GM12865 (cell line): ENCODE measurements around the gene LRTM2.

Experiments used
- DNase-seq: peaks from one replicate; pipeline ENCODE4 v3.0.0; 2010; ENCODE audit warnings: low read depth
- H3K4me3 ChIP-seq: 2 replicates; pipeline ENCODE4 v1.5.1; 2011; ENCODE audit warnings: mild to moderate bottlenecking, low read depth, low read length, control low read depth
- CTCF ChIP-seq: IDR thresholded peaks from 2 replicates; pipeline ENCODE4 v1.5.1; 2011; ENCODE audit warnings: low read length, control low read depth, low read depth, inconsistent platforms; ENCODE audit not compliant: insufficient read depth; ENCODE audit errors: missing control alignments

Gene LRTM2

GRCh38 chr12:1836854-1837421, 16.6 kb downstream of the LRTM2 start:
- H3K4me3 ChIP-seq: no peak overlapping the region

GRCh38 chr12:1837541-1838204, 17.3 kb downstream of the LRTM2 start:
- TF ChIP-seq CTCF: no peak
- no peak for DNase-seq
- no peak overlapping the region for H3K4me3 ChIP-seq

More at GRCh38 chr12:1836854-1837421, 16.6 kb downstream of the LRTM2 start:
- TF ChIP-seq CTCF: no peak
- no peak for DNase-seq

- TF ChIP-seq CTCF: no peak
- no peak for DNase-seq
- H3K4me3 ChIP-seq: no peak overlapping the region
Observed at GRCh38 chr12:1838205-1838993, 18.0 kb downstream of the LRTM2 start.

GRCh38 chr12:1838994-1839365, 18.6 kb downstream of the LRTM2 start:
- no peak for DNase-seq
- no peak overlapping the region for H3K4me3 ChIP-seq
- no peak for TF ChIP-seq CTCF

GRCh38 chr12:1839464-1839863, 19.1 kb downstream of the LRTM2 start:
- TF ChIP-seq CTCF: no peak
- H3K4me3 ChIP-seq: no peak overlapping the region
- no peak for DNase-seq

GRCh38 chr12:1839956-1840951, 19.9 kb downstream of the LRTM2 start:
- DNase-seq: no peak
- no peak for TF ChIP-seq CTCF
- H3K4me3 ChIP-seq: no peak overlapping the region
